ENCODE data around the gene REV1. TPM values are rescaled to one million over a fixed set of nuclear protein-coding genes. Genes with fewer than 3 reads are reported as not detected.
A peak's percentile ranks its signal among the peaks of the same experiment; 100 is the strongest.
"Not testable (repeated sequence)": the region's sequence is repeated elsewhere in the genome, so short reads cannot be mapped to it uniquely, and the experiment has no call there.

Gene REV1
- polyA plus RNA-seq, 4 donors: 49.6 to 60.4 (median 54.8) TPM

DNA sequence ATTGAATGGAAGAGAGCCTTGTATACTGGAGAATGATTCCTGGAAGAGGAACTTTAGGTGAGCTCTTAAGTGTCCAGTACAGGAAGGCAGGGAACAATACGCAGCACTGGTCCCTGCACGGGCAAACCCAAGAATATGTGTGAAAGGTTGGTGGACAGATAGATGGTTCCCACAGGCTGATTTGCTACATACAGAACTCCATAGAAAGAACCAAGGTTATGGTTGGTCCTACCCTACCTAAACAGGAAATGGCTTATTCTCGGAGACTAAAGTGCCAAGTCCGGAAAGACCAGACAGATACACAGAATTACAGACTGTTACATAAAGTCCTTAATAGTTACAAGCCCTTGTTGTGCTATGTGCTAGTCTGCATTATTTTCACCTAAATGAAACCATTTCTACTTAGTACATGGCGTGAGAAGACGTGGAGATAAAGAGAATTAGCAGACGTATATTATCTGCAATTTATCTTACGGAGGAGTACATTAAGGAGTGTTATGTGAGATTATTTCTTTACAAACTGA lies 1.2 kb downstream of the REV1 start:
- peak in 2 of 4 donors; percentile 12 to 15 for DNase-seq (ENCODE audit: low read depth in 4 of 4, low spot score in 3 of 4)

DNA sequence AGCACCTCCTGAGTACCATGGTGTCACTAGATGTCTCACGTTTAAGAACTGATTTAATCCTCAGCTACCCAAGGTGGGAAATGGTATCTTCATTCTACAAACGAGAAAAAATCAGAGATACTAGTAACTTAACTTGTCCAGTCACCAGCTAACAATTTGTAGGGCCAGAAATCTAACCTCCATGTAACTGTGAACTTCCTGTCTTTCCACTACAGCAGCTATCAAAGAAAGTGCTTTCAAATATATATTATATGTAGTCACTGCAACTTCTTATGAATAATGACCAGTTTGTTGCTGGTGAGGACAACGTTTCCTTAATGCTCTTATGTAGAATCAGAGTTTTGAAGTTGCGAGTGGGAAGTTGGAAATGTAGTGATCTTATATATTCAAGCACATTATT lies 1.9 kb downstream of the REV1 start:
- no peak for DNase-seq (ENCODE audit: low read depth in 4 of 4, low spot score in 3 of 4)

DNA sequence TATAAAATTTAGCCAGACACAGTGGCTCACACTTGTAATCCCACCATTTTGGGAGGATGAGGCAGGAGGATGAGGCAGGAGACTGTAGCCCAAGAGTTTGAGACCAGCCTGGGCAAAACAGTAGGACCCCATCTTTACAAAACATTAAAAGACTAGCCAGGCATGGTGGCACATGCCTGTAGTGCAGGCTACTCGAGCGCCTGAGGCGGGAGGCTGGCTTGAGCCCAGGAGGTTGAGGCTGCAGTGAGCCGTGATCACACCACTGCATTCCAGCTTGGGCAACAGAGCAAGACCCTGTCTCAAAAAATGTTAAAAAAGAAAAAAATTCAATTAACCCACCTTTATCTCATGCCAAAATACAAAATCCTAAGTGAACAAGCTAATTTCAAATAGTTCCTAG lies 4.0 kb downstream of the REV1 start:
- no peak for DNase-seq (ENCODE audit: low read depth in 4 of 4, low spot score in 3 of 4)

DNA sequence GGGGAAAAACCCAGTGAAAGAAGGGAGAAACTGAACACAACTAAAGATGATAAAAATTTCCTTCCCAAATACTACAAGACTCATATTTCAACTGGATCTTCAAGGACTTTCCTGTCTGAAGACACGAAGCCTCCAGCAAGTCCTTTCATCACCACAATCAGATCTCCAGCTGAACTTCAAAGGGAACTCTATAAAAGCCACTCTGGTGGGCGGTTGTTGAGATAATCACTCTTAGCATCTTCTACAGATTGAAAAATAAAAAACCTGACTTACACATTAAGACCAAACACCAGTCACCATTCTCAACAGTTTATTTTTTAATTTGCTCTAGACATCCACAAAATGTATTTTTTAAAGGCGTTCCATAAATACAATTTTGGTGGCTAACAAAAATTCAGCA lies 4.4 kb downstream of the REV1 start:
- no peak for DNase-seq (ENCODE audit: low read depth in 4 of 4, low spot score in 3 of 4)

DNA sequence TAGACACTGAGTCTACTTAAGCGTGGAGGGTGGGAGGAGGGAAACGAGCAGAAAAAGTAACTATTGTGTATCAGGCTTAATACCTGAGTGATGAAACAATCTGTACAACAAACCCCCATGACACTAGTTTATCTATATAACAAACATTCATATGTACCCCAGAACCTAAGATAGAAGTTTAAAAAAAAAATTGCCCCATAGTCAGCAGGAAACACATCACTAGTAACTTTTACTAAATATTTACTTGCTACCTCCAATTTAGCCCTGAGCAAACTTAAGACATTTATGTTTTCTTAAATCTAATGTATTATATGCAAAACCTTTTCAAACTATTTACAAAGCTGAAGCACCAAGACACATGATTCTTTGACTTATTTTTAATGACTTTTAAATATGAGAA lies 5.6 kb downstream of the REV1 start:
- DNase-seq (ENCODE audit: low read depth in 4 of 4, low spot score in 3 of 4): no peak

DNA sequence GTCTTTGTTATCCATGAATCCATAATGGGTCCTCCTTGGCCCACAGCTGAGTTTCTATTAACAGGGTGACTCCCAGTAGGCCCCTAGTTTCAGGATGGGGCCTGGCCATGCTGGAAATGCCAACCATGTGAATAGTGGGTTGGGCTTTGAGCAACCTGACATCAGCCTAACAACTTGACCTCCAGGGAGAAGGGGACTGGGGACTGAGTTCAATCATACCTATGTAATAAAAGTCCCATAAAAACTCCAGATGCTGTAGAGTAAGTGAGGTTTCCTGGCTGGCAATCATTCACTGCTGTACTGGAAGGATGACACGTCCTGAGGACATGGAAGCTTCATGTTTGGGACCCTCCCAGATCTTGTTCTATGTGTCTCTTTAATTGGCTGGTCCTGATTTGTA lies 7.9 kb downstream of the REV1 start:
- DNase-seq (ENCODE audit: low read depth in 4 of 4, low spot score in 3 of 4): peak in 1 of 4 donors; percentile 16

DNA sequence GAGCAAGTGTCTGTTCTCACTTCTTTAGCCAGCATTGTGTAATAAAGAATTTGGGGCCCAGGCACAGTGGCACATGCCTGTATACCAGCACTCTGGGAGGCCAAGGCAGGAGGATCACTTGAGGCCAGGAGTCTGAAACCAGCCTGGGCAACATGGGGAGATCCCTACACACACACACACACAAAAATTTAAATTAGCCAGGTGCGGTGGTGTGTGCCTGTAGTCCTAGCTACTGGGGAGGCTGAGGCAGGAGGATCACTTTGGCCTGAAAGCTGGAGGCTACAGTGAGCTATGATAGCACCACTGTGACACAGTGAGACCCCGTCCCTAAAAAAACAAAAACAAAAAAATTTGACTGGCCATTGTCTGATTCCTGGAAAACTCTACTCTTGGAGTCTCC lies 8.3 kb downstream of the REV1 start:
- DNase-seq (ENCODE audit: low read depth in 4 of 4, low spot score in 3 of 4): no peak

DNA sequence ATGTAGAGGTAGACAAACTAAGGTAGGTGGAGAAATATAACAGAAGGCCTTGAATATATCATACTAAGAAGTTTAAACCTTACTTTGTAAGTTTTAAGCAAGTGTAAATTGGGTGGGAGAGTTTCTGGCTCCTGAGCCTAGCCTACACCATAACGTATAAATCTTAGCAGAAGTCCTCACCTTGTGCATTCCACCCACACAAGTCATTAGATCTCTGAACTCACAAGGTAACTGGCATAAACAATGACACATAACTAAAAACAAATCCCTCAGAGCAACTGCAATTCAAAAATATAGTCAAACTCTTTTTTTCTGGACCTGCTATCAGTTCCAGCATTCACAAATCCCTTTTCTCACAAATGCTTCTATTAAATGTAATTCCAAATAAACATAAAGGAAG lies 9.4 kb downstream of the REV1 start:
- DNase-seq (ENCODE audit: low read depth in 4 of 4, low spot score in 3 of 4): no peak

DNA sequence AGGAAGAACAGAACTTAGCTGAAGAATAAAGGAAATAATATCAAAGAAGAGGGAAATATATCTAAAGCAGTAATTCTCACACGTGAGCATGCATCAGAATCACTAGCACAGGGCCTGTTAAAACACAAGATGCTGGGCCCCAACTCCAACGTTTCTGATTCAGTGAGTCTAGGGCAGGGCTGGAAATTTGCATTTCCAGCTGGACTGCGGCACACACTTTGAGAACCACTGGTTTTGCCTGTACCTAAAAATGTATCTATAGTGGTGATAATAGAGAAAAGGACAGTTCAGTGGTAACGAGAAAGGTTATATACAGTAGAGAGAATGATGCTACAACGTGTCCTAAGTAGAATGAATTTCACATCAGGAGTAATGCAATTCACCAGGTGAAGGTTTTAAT lies 11.2 kb downstream of the REV1 start:
- DNase-seq (ENCODE audit: low read depth in 4 of 4, low spot score in 3 of 4): no peak

DNA sequence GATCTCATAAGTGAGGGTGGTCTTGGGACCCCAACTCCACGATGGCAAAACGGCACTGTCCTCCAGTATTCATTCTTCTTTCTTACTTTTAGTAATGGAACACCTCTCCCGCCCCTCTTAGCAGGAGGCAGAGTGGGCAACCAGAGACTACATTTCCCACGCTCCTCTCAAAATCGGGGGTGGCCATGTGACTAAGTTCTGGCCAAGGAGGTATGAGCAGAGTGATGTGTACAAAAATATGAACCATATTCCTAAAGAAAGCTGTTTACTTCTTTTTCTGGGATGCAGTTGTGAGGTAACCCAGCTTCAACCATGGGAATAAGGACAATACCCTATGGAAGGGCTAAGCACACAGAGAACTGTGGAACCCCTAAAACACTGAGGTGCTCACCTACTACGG lies 12.8 kb downstream of the REV1 start:
- DNase-seq (ENCODE audit: low read depth in 4 of 4, low spot score in 3 of 4): no peak

DNA sequence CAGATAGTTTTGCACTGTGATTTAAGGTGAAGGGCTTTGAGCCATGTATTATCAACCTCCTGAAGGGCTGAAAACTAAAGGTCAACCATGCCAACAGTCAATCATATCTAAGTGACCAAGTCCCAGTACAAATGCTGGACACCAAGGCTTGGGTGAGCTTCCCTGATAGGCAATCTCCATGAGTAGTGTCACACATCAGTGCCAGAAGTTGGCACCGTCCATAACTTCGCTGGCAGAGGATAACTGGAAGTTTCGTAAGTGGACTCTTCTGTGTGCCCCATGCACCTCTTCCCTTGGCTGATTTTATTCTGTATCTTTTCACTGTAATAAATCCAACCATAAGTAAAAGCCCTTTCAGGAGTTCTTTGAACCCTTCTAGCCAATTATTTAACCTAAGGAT lies 13.2 kb downstream of the REV1 start:
- no peak for DNase-seq (ENCODE audit: low read depth in 4 of 4, low spot score in 3 of 4)

DNA sequence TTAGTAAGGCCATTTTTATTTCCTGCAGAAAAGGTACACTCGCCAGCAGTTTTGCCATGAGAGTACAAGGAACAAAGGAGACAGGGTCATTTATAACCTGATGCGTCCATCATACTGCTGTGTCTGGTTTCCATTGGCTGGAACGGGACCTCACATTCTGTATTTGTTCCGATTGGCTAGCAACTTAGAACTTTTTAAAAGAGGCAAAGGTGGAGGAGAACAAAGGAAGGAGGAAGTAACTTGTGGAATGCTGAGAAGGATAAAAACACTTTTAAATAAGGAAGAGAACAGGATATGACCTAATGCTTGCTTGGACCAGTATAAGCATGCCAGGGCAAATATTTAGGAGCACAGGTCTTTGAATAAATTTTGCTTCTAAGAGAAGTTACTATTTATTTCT lies 14.7 kb downstream of the REV1 start:
- not testable (repeated sequence) for DNase-seq (ENCODE audit: low read depth in 4 of 4, low spot score in 3 of 4)

DNA sequence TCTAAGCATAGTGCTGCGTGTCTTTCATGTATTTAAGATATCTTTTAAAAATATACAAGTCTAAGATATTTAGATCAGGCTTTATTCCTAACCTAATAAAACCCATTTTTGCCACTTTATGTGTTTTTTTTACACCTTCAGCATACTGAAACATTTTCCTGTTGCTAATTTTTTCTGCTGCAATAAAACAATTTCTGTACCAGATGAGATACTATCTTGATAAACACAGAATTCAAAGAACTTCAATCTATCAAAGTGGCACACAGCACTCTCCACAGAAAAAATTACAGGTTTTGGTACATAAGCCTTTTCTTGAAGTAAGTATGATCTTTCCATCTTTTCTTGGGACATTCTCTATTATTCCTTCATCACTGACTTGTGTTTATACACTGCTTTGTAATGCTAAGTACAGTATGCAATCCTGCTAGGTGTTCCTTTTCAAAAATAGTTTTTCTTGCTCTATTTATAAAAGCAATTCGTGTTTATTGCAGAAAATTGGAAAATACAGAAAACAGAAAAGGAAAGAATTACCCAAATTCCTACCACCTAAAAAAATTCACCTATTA lies 16.2 kb downstream of the REV1 start:
- no peak for DNase-seq (ENCODE audit: low read depth in 4 of 4, low spot score in 3 of 4)

DNA sequence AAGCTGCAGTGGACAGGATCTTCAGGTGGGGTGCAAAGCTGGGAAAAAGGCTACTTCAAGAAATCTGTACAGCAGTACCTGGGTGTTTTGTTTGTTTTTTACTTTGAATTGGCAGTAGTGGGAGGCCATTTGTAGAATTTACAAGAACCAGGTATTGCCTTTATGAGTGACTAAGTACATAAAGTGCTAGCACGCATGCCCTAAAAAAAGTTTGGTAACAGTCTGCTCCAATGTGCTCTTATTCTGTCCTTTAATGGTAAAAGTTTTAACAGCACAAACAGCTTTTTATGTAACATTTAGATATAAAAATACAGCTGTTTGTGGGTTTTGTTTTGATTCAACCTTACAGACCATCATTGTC lies 17.2 kb downstream of the REV1 start:
- DNase-seq (ENCODE audit: low read depth in 4 of 4, low spot score in 3 of 4): no peak

DNA sequence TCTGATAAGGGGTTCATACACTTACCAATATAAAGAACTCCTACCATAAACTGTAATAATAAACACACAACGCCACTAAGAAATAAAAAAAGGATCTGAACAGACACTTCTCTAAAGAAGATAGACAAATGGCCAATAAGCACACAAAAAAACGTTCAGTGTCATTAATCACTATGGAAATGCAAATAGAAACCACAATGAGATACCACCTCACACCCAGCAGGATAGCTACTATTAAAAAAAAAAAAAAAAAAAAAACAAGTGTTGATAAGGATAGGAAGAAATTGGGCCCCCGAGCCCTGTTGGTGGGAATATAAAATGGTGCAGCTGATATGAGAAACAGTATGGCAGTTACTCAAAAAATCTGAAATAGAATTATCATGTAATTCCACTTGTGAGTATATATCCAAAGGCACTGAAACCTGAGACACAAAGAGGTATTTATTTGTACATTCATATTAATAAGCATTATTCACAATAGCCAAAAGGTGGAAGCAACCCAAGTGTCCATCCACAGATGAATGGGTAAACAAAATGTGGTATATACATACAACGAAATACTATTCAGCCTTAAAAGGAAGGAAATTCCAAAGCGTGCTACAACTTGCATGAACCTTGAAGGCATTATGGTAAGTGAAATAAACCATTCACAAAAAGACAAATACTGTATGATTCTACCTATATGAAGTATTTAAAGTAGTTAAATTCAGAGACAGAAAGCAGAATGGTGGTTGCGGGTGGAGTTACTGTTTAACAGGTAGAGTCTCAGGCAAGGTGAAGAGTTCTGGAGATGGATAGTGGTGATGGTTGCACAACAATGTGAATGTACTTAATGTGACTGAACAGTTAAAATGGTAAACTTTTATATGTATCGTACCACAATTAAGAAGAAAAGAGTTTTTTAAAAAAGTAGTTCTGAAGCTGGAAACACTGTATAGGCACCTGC lies 17.9 kb downstream of the REV1 start:
- no peak for DNase-seq (ENCODE audit: low read depth in 4 of 4, low spot score in 3 of 4)

DNA sequence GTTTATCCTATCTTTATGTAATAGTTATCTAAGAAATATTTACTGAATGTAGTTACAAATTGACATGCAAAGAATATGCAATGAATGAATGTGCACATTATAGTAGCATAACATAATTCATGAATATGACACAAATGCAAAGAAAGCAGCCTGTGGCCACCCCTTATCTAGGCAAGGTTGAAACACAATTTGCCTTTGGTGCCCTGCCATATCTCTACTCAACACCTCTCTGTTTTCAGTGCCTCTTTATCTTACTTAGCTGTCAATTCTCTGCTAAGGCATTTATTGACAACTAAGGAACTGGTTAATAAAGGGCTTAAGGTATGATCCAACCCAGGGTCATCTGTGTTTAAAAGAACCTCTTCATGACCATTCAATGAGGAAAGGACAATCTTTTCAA lies 18.9 kb downstream of the REV1 start:
- DNase-seq (ENCODE audit: low read depth in 4 of 4, low spot score in 3 of 4): no peak

DNA sequence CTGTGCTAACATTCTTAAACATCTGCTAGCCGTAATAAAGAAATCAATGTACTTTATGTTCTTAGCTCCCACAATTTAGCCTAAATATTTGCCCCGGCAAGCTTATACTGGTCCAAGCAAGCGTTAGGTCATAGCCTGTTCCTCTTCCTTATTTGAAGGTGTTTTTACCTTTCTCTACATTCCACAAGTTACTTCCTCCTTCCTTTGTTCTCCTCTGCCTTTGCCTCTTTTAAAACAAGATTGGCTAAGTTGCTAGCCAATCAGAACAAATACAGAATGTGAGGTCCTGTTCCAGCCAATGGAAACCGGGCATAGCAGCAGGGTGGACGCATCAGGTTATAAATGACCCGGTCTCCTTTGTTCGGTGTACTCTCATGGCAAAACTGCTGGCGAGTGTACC lies 19.4 kb downstream of the REV1 start:
- not testable (repeated sequence) for DNase-seq (ENCODE audit: low read depth in 4 of 4, low spot score in 3 of 4)

DNA sequence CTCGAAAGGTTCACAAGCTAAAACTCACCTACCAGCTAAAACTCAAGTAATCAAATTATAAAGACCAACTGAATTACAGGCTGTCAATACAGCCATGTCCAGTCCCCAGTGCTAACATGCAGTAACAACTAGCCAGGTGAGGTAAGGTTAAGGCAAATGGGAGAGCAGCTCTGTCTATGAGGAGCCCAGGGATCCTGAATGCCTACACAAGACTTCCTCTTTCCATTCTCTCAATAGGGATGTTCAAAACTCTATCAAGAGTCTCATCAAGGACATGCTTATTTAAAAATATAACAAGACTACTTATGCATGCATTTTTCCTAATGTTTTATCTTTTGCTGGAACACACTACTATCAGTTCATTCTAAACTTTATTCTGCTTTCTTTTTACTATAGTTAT lies 20.4 kb downstream of the REV1 start:
- DNase-seq (ENCODE audit: low read depth in 4 of 4, low spot score in 3 of 4): no peak

DNA sequence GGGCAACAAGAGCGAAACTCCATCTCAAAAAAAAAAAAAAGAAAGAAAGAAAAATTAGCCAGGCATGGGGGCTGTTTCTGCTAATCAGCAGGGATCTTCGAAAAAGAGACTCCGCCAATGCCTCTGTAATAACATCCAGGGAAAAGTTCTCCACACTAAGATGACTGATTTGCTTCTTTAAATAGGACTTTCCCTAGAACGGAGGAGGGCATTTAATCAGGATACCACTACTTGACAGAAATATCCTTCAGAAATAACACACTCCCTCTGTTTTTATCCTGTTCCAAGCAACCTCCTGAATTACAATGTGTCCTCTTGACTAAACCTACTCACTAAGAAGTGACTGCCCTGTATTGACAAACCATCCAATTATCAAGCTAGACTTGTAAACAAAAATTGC lies 21.7 kb downstream of the REV1 start:
- no peak for DNase-seq (ENCODE audit: low read depth in 4 of 4, low spot score in 3 of 4)

DNA sequence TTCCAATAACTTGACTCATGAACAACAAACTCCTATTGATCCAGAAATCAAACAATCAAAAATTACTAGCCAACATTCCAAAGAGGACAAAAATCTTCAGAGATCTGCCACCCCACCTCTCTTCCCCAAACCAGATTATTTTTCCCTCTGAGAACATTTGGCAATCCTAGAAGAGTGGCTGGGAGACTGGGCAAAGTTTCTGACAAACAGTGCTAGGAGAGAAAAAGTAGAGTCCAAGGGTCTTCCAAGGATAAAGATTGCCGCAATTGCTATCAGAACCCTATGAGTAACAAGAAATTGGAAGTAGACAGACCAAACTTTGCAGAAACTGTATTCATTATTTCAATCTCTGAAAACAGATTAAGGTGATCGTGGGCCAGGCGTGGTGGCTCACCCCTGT lies 22.4 kb downstream of the REV1 start:
- no peak for DNase-seq (ENCODE audit: low read depth in 4 of 4, low spot score in 3 of 4)

DNA sequence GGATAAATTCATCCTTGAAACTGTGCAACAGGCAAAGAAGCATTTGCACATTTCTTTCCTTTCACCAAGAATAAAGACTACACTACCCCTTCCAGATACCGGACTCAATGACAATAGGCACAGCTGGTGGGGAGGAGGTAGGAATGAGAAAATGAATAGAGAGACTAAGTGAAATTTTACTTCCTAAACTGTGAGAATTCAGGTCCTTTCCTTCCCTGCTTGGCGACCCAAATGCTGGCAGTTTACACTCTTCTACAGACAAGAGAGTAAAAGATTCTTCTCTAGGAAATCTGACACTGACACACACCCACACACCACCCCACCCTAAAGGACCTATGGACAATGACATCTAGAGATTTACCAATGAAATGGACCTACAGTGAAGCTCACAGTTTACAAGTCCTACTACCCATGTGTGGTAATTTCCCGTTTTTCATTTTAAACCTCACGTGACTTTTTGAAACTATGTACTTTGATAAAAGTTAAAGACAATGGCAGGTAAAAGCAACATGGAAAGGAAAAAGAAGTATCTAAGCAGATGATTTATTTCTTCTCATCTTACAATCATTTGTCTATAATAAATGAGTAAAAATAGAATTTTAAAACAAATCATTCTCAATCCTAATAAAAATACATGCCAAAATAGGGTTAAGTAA lies 27.9 kb downstream of the REV1 start:
- DNase-seq (ENCODE audit: low read depth in 4 of 4, low spot score in 3 of 4): no peak

DNA sequence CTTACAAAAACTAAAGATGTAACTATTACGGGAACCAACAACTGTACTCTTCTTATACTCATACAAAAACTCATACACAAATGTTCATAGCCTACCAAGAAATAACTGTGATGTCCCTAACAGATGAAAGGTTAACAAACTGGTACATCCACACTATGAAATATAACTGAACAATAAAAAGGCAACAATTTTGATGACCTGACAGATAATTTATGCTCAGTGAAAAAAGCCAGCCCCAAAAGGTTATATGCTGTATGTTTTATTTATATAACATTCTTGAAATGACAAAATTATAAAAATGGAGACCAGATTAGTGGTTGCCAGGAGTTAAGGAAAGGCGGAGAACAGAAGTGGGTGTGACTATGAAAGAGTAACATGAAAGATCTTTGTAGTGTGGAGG lies 31.3 kb downstream of the REV1 start:
- no peak for DNase-seq (ENCODE audit: low read depth in 4 of 4, low spot score in 3 of 4)

All from right renal pelvis (tissue), 4 donors.